CD14-positive monocyte (primary cell): ENCODE results near the gene IRF2BP2. TPM values are rescaled to one million over a fixed set of nuclear protein-coding genes. Genes with fewer than 3 reads are reported as not detected.

Experiments used
- DNase-seq, 3 donors: peaks; one replicate each; pipeline ENCODE4 v3.0.0-alpha.2; 2011 to 2022
- H2AFZ ChIP-seq: 2 replicates; pipeline ENCODE4 v1.6.0; 2012; ENCODE audit warnings: mild to moderate bottlenecking, low read depth, low read length, inconsistent platforms; ENCODE audit not compliant: insufficient read depth, poor library complexity, severe bottlenecking
- H3K27ac ChIP-seq, 2 donors: 1 replicate in 1 of 2; 2 replicates in 1 of 2; pipeline ENCODE4 v1.5.1; 2012 to 2013; ENCODE audit warnings: low read length in 2 of 2, control low read depth in 1 of 2, inconsistent platforms in 1 of 2, low read depth in 1 of 2, mild to moderate bottlenecking in 1 of 2
- H3K27me3 ChIP-seq, 2 donors: one replicate each; pipeline versions ENCODE4 v1.6.0 to v1.6.1; 2011 to 2013; ENCODE audit warnings: low read length in 2 of 2; ENCODE audit not compliant: control insufficient read depth in 2 of 2, insufficient read depth in 2 of 2
- H3K36me3 ChIP-seq, 2 donors: replicated peaks in 1 of 2; 1 replicate in 1 of 2; 2 replicates in 1 of 2; pipeline versions ENCODE4 v1.5.1 to v1.6.1; 2012 to 2013; ENCODE audit warnings: low read length in 2 of 2, control low read depth in 1 of 2, inconsistent platforms in 1 of 2, mild to moderate bottlenecking in 1 of 2; ENCODE audit not compliant: insufficient read depth in 2 of 2, control insufficient read depth in 1 of 2
- H3K4me1 ChIP-seq, 2 donors: 1 replicate in 1 of 2; 2 replicates in 1 of 2; pipeline versions ENCODE4 v1.5.1 to v1.6.1; 2012 to 2013; ENCODE audit warnings: low read length in 2 of 2, control low read depth in 1 of 2, inconsistent platforms in 1 of 2, mild to moderate bottlenecking in 1 of 2, moderate library complexity in 1 of 2; ENCODE audit not compliant: insufficient read depth in 2 of 2, control insufficient read depth in 1 of 2
- H3K4me2 ChIP-seq: replicated peaks from 2 replicates; pipeline ENCODE3; 2012; ENCODE audit warnings: low read length, moderate library complexity, mild to moderate bottlenecking; ENCODE audit not compliant: poor library complexity, severe bottlenecking; ENCODE audit errors: extremely low read depth
- H3K4me3 ChIP-seq, 3 experiments: fragments of 200-600 bp in 1 of 3; sonication (generic) in 1 of 3; replicated peaks in 1 of 3; 1 replicate in 2 of 3; 2 replicates in 1 of 3; pipeline ENCODE4 v1.5.1; 2011 to 2013; ENCODE audit warnings: low read length in 3 of 3, mild to moderate bottlenecking in 3 of 3, control low read depth in 2 of 3, low read depth in 2 of 3, inconsistent platforms in 1 of 3, moderate library complexity in 1 of 3
- H3K79me2 ChIP-seq: 2 replicates; pipeline ENCODE4 v1.6.0; 2012; ENCODE audit warnings: mild to moderate bottlenecking, control low read depth, inconsistent platforms, low read length, moderate library complexity; ENCODE audit not compliant: insufficient read depth
- H3K9ac ChIP-seq: 2 replicates; pipeline ENCODE4 v1.6.0; 2017; ENCODE audit warnings: low read length, mild to moderate bottlenecking; ENCODE audit not compliant: insufficient read depth, poor library complexity, severe bottlenecking
- H3K9me3 ChIP-seq, 2 donors: replicated peaks in 1 of 2; 1 replicate in 1 of 2; 2 replicates in 1 of 2; pipeline versions ENCODE4 v1.5.1 to v1.6.1; 2012 to 2013; ENCODE audit warnings: low read length in 2 of 2, control low read depth in 1 of 2; ENCODE audit not compliant: control insufficient read depth in 1 of 2, insufficient read depth in 1 of 2
- H4K20me1 ChIP-seq: 2 replicates; pipeline ENCODE4 v1.6.0; 2012; ENCODE audit warnings: mild to moderate bottlenecking, low read length, control low read depth, moderate library complexity; ENCODE audit not compliant: insufficient read depth
- H3K27ac Mint-ChIP-seq, 7 donors: one replicate each; pipeline ENCODE4 v1.8.0; 2020; ENCODE audit warnings: mild to moderate bottlenecking in 7 of 7, mixed read lengths in 7 of 7, moderate library complexity in 6 of 7, inconsistent platforms in 2 of 7
- H3K27me3 Mint-ChIP-seq, 3 donors: one replicate each; pipeline ENCODE4 v1.8.0; 2021 to 2022; ENCODE audit warnings: low read depth in 3 of 3, mild to moderate bottlenecking in 3 of 3, mixed read lengths in 3 of 3, moderate library complexity in 3 of 3, inconsistent platforms in 1 of 3
- H3K36me3 Mint-ChIP-seq, 2 donors: one replicate each; pipeline ENCODE4 v1.8.0; 2020; ENCODE audit warnings: mixed read lengths in 2 of 2, inconsistent platforms in 1 of 2, mild to moderate bottlenecking in 1 of 2
- H3K4me1 Mint-ChIP-seq: one replicate; pipeline ENCODE4 v1.8.0; 2020; ENCODE audit warnings: mild to moderate bottlenecking, mixed read lengths
- H3K4me3 Mint-ChIP-seq, 2 donors: one replicate each; pipeline ENCODE4 v1.8.0; 2020; ENCODE audit warnings: mild to moderate bottlenecking in 2 of 2, mixed read lengths in 2 of 2, moderate library complexity in 1 of 2
- H3K9me3 Mint-ChIP-seq, 7 donors: one replicate each; pipeline ENCODE4 v1.8.0; 2020 to 2022; ENCODE audit warnings: mixed read lengths in 7 of 7, mild to moderate bottlenecking in 6 of 7, moderate library complexity in 6 of 7, inconsistent platforms in 2 of 7
- WGBS: methylation state at CpG from one replicate; pipeline ENCODE4 v1.1.5; 2013; ENCODE audit warnings: missing lambda C conversion rate; ENCODE audit not compliant: insufficient coverage; 5-methylcytosine and 5-hydroxymethylcytosine counted together
- intact Hi-C, 2 donors: fragments of 100-400 bp; cut with micrococcal nuclease; formaldehyde crosslinking; loops; one replicate each; pipeline versions ENCODE4 v1.15.0 to v1.15.1; 2023
- polyA plus RNA-seq, 3 donors: library from polyadenylated mRNA; depleted of rRNA in 1 of 3; unstranded in 2 of 3; stranded (reverse) in 1 of 3; fragments of 300-500 nt in 2 of 3; fragments of >200 nt in 1 of 3; fragmentation: Illumina TruSeq in 2 of 3; gene quantifications; 1 replicate in 2 of 3; 2 replicates in 1 of 3; pipeline ENCODE4 v1.2.3, GENCODE V29; 2012 to 2021
- TF ChIP-seq, protein P1 (sequence below): fragments of 200-600 bp; IDR thresholded peaks from one replicate; pipeline ENCODE4 v1.8.0; 2022; ENCODE audit warnings: antibody characterized with exemption, mild to moderate bottlenecking

Gene IRF2BP2
- polyA plus RNA-seq, 3 donors: 22.4 to 656 (median 22.6) TPM

- no peak overlapping the region for H3K9ac ChIP-seq
- H3K9me3 ChIP-seq: no peaks in the 10 kb centered on the region
- DNase-seq: no peak
- no peaks in the 10 kb centered on the region for H3K27me3 ChIP-seq
- no peak overlapping the region for H2AFZ ChIP-seq
- peaks cover 0 to 3% of the 10 kb centered on the region in 2 donors for H3K4me1 ChIP-seq
- Mint-ChIP-seq H3K4me1 (peaks cover 9% of the 10 kb centered on the region), H3K4me3 (no peak overlapping the region), H3K9me3 (peaks cover 0 to 2% (median 0%) of the 10 kb centered on the region in 7 donors), H3K27me3 (peaks cover 0 to 2% (median 0%) of the 10 kb centered on the region in 3 donors), H3K36me3 (peaks cover 0 to 3% of the 10 kb centered on the region in 2 donors), H3K27ac (no peak overlapping the region)
- H3K4me2 ChIP-seq: no peak overlapping the region
- no peak overlapping the region for H3K27ac ChIP-seq
- H3K79me2 ChIP-seq: no peaks in the 10 kb centered on the region
- TF ChIP-seq, protein P1, sequence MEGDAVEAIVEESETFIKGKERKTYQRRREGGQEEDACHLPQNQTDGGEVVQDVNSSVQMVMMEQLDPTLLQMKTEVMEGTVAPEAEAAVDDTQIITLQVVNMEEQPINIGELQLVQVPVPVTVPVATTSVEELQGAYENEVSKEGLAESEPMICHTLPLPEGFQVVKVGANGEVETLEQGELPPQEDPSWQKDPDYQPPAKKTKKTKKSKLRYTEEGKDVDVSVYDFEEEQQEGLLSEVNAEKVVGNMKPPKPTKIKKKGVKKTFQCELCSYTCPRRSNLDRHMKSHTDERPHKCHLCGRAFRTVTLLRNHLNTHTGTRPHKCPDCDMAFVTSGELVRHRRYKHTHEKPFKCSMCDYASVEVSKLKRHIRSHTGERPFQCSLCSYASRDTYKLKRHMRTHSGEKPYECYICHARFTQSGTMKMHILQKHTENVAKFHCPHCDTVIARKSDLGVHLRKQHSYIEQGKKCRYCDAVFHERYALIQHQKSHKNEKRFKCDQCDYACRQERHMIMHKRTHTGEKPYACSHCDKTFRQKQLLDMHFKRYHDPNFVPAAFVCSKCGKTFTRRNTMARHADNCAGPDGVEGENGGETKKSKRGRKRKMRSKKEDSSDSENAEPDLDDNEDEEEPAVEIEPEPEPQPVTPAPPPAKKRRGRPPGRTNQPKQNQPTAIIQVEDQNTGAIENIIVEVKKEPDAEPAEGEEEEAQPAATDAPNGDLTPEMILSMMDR: no peak
- intact Hi-C loops: no loop called here
- H3K4me3 ChIP-seq: no peak overlapping the region
- H4K20me1 ChIP-seq: no peaks in the 10 kb centered on the region
- H3K36me3 ChIP-seq: no peaks in the 10 kb centered on the region
Observed at GRCh38 chr1:234632225-234632624, 22.2 kb upstream of the IRF2BP2 start.

- Mint-ChIP-seq H3K4me3 (no peak overlapping the region), H3K9me3 (no peaks in the 10 kb centered on the region), H3K27ac (no peak overlapping the region), H3K4me1 (peaks cover 9% of the 10 kb centered on the region), H3K36me3 (peaks cover 0 to 3% of the 10 kb centered on the region in 2 donors), H3K27me3 (peaks cover 0 to 2% (median 0%) of the 10 kb centered on the region in 3 donors)
- WGBS: no CpG with 5 or more reads among the region's 1 CpG
- Histone ChIP-seq H3K9ac (no peak overlapping the region), H3K79me2 (no peaks in the 10 kb centered on the region), H3K36me3 (no peaks in the 10 kb centered on the region), H3K4me2 (no peak overlapping the region), H3K27ac (no peak overlapping the region), H3K27me3 (no peaks in the 10 kb centered on the region), H4K20me1 (no peaks in the 10 kb centered on the region), H3K4me3 (no peak overlapping the region), H3K9me3 (no peaks in the 10 kb centered on the region), H3K4me1 (peaks cover 0 to 3% of the 10 kb centered on the region in 2 donors), H2AFZ (no peak overlapping the region)
- intact Hi-C loops: no loop called here
- no peak for DNase-seq
- TF ChIP-seq, protein P1: no peak
Observed at GRCh38 chr1:234631721-234632125, 21.7 kb upstream of the IRF2BP2 start.
